ENCODE data around the gene SLA2. TPM values are rescaled to one million over a fixed set of nuclear protein-coding genes. Genes with fewer than 3 reads are reported as not detected.

SLA2 gene
- total and polyA plus RNA-seq, 2 of the 8 experiments (the other 6 are each of a cell fraction or from before 2014, with no cell fraction given): 0.18 TPM; not detected in 1

- no peak overlapping the region for H2BK20ac ChIP-seq (ENCODE audit: low read length)
- H4K91ac ChIP-seq (replicated peaks; ENCODE audit: insufficient read length, low read length): no peak overlapping the region
- peaks cover 11% of the 10 kb centered on the region for H3K79me1 ChIP-seq (ENCODE audit: low read depth, low read length)
- H4K5ac ChIP-seq (ENCODE audit: insufficient read length, low read depth, low read length): no peak overlapping the region
- H3K36me3 ChIP-seq (ENCODE audit: control insufficient read depth in 2 of 4, insufficient read depth in 4 of 4, low read length in 3 of 4): peaks cover 4 to 55% (median 26%) of the 10 kb centered on the region in 4 experiments
- H3K4me1 ChIP-seq (replicated peaks in 1 of 4; ENCODE audit: control insufficient read depth in 3 of 4, insufficient read depth in 4 of 4, low read length in 3 of 4): peaks cover 3 to 15% (median 10%) of the 10 kb centered on the region in 4 experiments; a peak in 6 of 7 replicates
- no peak overlapping the region for H3K9ac ChIP-seq (replicated peaks in 1 of 4; ENCODE audit: extremely low read depth in 1 of 4, low read depth in 3 of 4, low read length in 3 of 4)
- H2AFZ ChIP-seq (ENCODE audit: low read length): no peak overlapping the region
- H3K79me2 ChIP-seq (ENCODE audit: control insufficient read depth in 1 of 2, insufficient read depth in 2 of 2, low read length in 2 of 2): peaks cover 0 to 26% of the 10 kb centered on the region in 2 experiments; a peak in 2 of 4 replicates
- H3K23ac ChIP-seq (ENCODE audit: insufficient read length): no peak overlapping the region
- H4K8ac ChIP-seq (ENCODE audit: extremely low read depth, insufficient read depth, low read length): peak overlapping the region; percentile 25; the same call in 1 of the 2 replicates
- no peaks in the 10 kb centered on the region for H3K27me3 ChIP-seq (replicated peaks in 1 of 4; ENCODE audit: control insufficient read depth in 3 of 4, extremely low read depth in 1 of 4, insufficient read depth in 3 of 4, low read length in 3 of 4)
- H3K56ac ChIP-seq (replicated peaks; ENCODE audit: insufficient read length, low read depth, low read length): no peak overlapping the region
- H3K9me3 ChIP-seq (ENCODE audit: insufficient read depth in 2 of 2, low read depth in 1 of 2, low read length in 1 of 2): peaks cover 6 to 7% of the 10 kb centered on the region in 2 experiments; a peak in 2 of 4 replicates
- H3K4me3 ChIP-seq (ENCODE audit: extremely low read depth in 1 of 4, insufficient read depth in 2 of 4, low read depth in 3 of 4, low read length in 4 of 4): no peak overlapping the region
- ChIA-PET POLR2A (ENCODE audit: partially characterized antibody) (interaction anchor here (26.6 kb wide), 1 partner anchor 9 kb away, joined by 388 read pairs; the partner anchor contains the start of gene TGIF2), CTCF (ENCODE audit: partially characterized antibody) (interaction anchor here (1.5 to 18.0 kb wide), 3 partner anchors 7 to 41 kb away, joined by 3 to 202 read pairs (median 202); partner anchors contain the start of genes MYL9 and TGIF2)
- no peak overlapping the region for H3K4me2 ChIP-seq (ENCODE audit: insufficient read depth in 1 of 2, low read depth in 2 of 2, low read length in 2 of 2)
- H3K18ac ChIP-seq (ENCODE audit: extremely low read depth, low read length): no peak overlapping the region; the same call in 1 of the 2 replicates
- no peak overlapping the region for H2BK5ac ChIP-seq (ENCODE audit: low read depth, low read length)
- H2BK120ac ChIP-seq (replicated peaks; ENCODE audit: low read depth, low read length): no peak overlapping the region
- WGBS, 2 experiments (ENCODE audit: extremely low coverage in 1 of 2, insufficient coverage in 1 of 2, insufficient read length in 1 of 2, insufficient replicate concordance in 2 of 2, low coverage in 1 of 2, low lambda C conversion rate in 2 of 2, missing lambda C conversion rate in 1 of 2): 87% methylated on average over 4 of the region's 4 CpGs; no CpG with 5 or more reads in 1 of the 2 experiments
- TF ChIP-seq CBX8 (IDR thresholded peaks at IDR 0.05; ENCODE audit: borderline replicate concordance, low read depth, low read length): no peak
- TF ChIP-seq JUND (IDR thresholded peaks at IDR 0.05; ENCODE audit: low read length): no peak
- H2BK12ac ChIP-seq (ENCODE audit: low read depth, low read length): no peak overlapping the region
- H3K23me2 ChIP-seq (ENCODE audit: low read depth, low read length): no peaks in the 10 kb centered on the region
- DNase-seq (ENCODE audit: low read depth in 1 of 2, low spot score in 2 of 2): no peak
- H2BK15ac ChIP-seq (ENCODE audit: low read length): no peak overlapping the region
- H3K27ac ChIP-seq (ENCODE audit: low read depth, low read length): no peak overlapping the region
- H4K20me1 ChIP-seq (replicated peaks in 1 of 2; ENCODE audit: control insufficient read depth in 1 of 2, insufficient read depth in 2 of 2, low read length in 2 of 2): peaks cover 0 to 4% of the 10 kb centered on the region in 2 experiments
- H2AK5ac ChIP-seq (ENCODE audit: low read depth, low read length): no peak overlapping the region
- no peak for FAIRE-seq
- no peak overlapping the region for H3K4ac ChIP-seq (replicated peaks; ENCODE audit: insufficient read length, low read depth, low read length)
- no peak overlapping the region for H3K14ac ChIP-seq (ENCODE audit: insufficient read length)
Observed at GRCh38 chr20:36582322-36582721, 63.7 kb downstream of the SLA2 start.
